NCI-H2107 (cell line): ENCODE results near the gene BCL3.
A peak's percentile ranks its signal among the peaks of the same experiment; 100 is the strongest.
"Not testable (repeated sequence)": the region's sequence is repeated elsewhere in the genome, so short reads cannot be mapped to it uniquely, and the experiment has no call there.

ENCODE experiments used
- DNase-seq: peaks from one replicate; lab custom pipeline; 2025; lab: John Stamatoyannopoulos, UW

BCL3 gene

GRCh38 chr19:44758596-44758995 is 10.1 kb downstream of the BCL3 start:
- no peak for DNase-seq

GRCh38 chr19:44759083-44759804 is 10.7 kb downstream of the BCL3 start:
- no peak for DNase-seq

DNA sequence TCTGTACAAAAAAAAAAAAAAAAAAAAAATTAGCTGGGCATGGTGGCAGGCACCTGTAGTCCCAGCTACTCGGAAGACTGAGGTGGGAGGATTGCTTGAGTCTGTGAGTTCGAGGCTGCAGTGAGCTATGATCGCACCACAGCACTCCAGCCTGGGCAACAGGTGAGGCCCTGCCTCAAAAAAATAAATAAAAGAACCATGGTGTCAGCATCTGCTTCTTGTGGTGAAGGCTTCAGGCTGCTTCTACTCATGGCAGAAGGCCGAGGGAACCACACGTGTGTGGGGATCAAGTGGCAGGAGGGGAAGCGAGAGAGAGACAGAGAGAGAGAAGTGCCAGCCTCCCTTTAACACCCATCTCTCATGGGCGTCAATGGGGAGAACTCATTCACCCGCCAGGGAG is 13.5 kb downstream of the BCL3 start:
- no peak for DNase-seq

DNA sequence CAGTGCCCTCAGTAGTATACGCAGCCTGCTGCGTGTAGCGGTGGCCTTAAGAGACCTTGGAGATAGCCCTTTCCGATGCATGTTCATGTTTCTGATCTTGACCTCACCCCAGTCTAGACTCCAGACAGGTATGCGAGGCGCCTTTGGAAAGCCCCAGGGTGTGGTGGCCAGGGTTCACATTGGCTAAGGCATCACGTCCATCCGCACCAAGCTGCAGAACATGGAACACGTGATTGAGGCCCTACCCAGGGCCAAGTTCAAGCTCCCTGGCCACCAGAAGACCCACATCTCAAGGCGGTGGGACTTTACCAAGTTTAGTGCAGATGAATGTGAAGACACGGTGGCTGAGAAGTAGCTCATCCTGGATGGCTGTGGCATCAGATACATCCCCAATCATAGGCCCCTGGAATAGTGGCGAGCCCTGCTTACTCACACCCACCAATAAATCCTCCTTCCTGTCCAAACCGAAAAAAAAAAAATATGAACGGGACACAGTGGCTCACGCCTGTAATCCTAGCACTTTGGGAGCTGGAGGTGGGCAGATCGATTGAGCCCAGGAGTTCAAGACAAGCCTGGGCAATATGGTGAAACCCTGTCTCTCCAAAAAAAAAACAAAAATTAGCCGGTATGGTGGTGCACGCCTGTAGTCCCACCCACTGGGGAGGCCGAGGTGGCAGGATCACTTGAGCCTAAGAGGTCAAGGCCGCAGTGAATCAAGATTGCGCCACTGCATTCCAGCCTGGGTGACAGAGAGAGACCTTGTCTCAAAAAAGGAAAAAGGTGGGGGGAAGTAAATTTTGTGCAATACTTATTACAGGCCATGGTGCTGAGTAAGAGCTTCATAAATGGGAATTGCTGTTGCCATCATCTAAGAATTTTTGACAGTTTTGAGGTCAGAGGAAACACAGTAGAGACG is 16.8 kb downstream of the BCL3 start:
- no peak for DNase-seq

GRCh38 chr19:44765949-44766335 is 17.4 kb downstream of the BCL3 start:
- DNase-seq = no peak

DNA sequence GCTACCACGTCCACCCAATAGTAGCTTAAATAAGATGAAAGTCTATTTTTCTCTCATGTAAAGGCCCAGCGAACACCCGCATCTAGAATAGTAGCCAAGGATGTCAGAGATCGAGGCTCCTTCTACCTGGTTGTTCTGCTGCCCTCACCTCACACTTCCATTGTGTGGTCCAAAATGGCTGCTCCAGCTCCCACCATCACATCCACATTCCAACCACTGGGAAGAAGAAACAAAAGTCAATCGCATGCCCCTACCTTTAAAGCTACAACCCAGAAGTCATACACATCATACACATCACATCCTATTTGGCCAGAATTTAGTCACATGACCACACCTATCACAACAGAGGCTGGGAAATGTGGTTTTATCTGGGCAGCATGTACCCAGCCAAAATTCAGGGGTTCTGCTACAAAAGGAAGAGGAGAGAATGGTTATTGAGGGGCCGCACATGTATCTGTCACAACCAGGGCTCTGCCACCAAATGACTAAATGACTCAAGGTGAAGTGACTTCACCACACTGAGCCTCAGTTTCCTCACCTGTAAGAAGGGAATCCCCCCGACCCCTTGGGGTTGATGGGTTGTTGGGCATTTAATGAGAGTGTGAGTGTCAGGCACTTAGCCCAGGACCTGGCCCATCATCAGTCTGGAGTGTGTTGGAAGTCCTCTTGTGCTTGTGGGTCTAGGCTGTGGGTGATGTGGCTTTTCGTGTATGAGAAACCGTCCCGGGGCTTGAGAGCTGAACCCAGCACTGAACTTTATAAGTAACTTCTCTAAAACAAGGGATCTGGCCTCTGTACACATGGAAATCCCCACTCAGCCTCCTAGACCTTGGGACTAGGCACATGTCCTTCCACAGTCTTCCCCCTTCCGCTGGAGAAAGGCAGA is 19.0 kb downstream of the BCL3 start:
- DNase-seq = no peak

DNA sequence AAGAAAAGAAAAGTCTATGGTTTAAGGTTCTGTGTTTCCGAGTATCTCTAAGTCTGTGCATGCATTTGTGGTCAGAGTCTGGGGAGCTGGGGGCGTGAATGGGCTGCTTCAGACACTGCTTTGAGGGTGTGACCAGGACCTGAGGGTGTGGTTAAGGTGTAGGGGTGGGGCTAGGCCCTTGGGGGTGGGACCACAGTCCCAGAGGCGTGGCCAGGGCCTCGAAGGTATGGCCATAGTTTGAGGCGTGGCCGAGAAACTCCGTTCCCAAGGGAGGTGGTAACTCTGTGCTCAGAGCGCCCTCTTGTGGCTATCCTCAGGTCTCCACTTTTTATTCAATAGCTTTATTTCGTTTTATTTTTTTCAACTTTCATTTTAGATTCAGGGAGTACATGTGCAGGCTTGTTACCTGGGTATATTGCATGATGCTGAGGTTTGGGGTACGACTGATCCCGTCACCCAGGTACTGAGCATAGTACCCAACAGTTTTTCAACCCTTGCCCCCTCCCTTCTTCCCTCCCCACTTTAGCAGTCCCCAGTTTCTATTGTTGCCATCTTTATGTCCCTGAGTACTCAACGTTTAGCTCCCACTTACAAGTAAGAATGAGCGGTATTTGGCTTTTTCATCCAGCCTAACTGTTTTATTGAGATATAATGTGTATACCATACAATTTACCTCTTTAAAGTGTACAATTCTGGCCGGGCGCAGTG is 22.2 kb downstream of the BCL3 start:
- peak; percentile 80 for DNase-seq

- not testable (repeated sequence) for DNase-seq
Measured at GRCh38 chr19:44772144-44772543, 23.6 kb downstream of the BCL3 start.

GRCh38 chr19:44772959-44773358 is 24.5 kb downstream of the BCL3 start:
- DNase-seq = no peak

DNA sequence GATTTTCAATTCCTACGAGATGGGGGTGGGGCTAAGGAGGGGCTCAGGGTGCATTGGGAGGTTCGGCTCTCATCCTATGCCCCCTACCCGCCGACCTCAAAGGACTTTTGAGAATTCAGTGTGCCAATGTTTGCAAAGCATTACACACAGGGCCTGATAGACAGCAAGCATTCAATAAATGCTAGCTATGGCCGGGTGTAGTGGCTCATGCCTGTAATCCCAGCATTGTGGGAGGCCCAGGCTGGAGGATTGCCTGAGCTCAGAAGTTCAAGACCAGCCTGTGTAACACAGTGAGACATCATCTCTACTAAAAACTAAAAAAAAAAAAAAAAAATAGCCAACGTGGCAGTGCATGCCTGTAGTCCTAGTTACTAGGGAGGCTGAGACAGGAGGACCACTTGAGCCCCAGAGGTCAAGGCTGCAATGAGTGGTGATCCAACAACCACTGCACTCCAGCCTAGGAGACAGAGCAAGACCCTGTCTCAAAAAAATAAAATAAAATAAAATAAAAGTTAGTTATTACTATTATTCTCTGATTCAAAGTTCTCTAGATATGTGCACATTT is 27.2 kb downstream of the BCL3 start:
- no peak for DNase-seq

DNA sequence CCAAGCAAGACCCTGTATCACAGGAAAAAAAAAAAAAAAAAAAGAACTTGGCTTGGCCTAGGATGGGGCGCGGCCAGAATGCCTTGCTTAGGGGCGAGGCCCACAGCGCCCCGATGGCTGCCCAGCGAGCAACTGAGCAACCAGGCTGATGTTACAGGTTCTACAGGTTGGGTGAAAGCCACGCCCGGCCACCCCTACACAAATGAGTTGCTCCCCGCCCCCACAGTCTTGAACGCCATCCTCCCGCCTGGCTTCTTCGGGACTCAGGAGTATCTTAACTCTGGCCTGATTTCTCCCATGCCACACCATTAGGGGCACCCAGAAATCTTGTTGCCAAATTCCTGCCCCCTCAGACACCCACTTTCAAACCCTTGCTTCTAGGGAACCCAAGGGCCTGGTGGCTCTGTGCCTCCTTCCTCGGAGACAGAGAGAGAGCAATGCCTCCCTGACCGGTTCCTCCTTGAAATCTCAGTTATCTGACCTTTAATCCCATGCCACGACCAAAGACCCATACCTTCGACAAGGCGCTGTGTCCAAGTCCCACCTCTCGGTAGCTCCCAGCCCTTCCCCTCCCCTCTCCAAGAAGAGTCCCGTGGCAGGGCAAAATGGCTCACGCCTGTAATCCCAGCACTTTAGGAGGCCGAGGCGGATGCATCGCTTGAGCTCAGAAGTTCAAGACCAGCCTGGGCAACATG is 28.0 kb downstream of the BCL3 start:
- no peak for DNase-seq

DNA sequence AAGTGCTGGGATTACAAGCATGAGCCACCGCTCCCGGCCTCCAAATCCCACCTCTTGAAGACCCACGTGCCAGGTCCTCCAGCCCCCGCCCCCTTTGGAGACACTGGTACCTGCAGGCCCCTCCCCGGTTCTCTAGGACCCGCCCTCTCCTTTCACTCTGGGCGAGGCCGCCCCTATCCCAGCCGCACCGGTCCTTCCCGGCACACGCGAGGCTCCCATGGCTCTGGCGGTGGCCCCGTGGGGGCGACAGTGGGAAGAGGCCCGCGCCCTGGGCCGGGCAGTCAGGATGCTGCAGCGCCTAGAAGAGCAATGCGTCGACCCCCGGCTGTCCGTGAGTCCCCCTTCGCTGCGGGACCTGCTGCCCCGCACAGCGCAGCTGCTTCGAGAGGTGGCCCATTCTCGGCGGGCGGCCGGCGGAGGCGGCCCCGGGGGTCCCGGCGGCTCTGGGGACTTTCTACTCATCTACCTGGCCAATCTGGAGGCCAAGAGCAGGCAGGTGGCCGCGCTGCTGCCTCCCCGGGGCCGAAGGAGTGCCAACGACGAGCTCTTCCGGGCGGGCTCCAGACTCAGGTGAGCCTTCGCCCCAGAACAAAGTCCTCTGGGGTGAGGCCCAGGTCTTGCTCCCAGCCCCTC is 29.3 kb downstream of the BCL3 start, which contains the start of gene CBLC:
Gene CBLC, plus strand, starts transcription at position 176 of the 633 bp plus-strand sequence. Its CDS starts 42 bp downstream, at position 218.
- DNase-seq = peak; percentile 35

DNA sequence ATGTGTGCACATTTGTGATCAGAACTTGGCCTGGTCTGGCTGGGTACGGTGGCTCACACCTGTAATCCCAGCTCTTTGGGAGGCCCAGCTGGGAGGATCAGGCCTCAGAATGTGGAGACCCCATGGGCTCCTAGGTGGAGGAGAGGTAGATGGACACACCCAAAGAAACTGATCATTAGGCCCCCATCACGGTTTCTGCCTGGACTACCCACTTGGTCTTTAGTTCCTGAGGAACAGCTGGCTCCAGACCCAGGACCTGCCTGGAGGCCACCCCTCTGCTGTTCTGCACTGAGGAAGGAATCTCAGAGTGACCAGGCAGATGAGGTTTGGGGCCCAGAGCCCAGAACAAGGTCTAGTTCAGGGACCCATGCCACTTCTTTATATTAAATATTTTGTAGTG is 30.6 kb downstream of the BCL3 start:
- no peak for DNase-seq

- not testable (repeated sequence) for DNase-seq
Measured at GRCh38 chr19:44781694-44782093, 33.2 kb downstream of the BCL3 start.

DNA sequence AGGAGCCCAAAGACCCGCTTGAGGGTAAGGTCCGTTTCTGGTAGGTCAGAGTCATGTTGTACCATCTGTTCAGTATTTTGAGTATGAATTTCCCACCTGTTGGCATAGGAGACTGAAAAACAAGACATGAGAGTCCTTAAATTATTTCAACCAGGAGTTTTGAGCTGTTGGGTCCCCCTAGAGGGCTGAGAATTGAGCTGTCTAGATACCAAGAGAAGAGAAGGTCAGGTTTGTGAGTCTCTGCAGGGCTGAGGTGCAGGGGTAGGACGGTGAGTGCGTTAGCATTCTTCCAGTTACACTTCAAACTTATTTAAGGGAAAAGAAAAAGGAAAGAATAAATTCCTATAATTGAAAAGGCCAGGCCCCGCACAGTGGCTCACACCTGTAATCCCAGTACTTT is 34.2 kb downstream of the BCL3 start:
- no peak for DNase-seq

- no peak for DNase-seq
Measured at GRCh38 chr19:44783545-44783944, 35.0 kb downstream of the BCL3 start.

DNA sequence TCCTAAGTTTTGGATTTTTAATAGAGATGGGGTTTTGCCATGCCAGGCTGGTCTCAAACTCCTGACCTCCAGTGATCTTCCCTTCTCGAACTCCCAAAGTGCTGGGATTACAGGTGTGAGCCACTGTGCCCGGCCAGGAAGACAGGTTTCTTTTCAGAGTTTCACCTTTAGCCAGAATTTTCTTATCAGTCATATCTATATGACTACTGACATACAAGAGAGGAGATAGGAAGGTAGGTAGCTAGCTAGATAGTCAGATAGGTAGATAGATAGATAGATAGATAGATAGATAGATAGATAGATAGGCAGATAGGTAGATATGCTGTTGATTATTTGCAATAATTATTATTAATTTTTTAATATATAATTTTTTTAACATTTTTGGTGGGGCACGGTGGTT is 36.8 kb downstream of the BCL3 start:
- no peak for DNase-seq

- no peak for DNase-seq
Measured at GRCh38 chr19:44785993-44786392, 37.5 kb downstream of the BCL3 start.

GRCh38 chr19:44788971-44789370 is 40.5 kb downstream of the BCL3 start:
- no peak for DNase-seq

GRCh38 chr19:44789943-44790483 is 41.5 kb downstream of the BCL3 start:
- DNase-seq = no peak
